Central memory CD4-positive, alpha-beta T cell (primary cell): ENCODE data around the gene CENPN.

Experiments used
- DNase-seq: peaks from one replicate; pipeline ENCODE4 v3.0.0; 2022
- total RNA-seq, 3 experiments: gene quantifications; one replicate each; lab custom pipeline; 2026; lab: John Stamatoyannopoulos, UW

Gene CENPN, protein sequence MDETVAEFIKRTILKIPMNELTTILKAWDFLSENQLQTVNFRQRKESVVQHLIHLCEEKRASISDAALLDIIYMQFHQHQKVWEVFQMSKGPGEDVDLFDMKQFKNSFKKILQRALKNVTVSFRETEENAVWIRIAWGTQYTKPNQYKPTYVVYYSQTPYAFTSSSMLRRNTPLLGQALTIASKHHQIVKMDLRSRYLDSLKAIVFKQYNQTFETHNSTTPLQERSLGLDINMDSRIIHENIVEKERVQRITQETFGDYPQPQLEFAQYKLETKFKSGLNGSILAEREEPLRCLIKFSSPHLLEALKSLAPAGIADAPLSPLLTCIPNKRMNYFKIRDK
- total RNA-seq, result 4.9 to 46.1 (median 10.0) reads per million in 3 experiments

DNA sequence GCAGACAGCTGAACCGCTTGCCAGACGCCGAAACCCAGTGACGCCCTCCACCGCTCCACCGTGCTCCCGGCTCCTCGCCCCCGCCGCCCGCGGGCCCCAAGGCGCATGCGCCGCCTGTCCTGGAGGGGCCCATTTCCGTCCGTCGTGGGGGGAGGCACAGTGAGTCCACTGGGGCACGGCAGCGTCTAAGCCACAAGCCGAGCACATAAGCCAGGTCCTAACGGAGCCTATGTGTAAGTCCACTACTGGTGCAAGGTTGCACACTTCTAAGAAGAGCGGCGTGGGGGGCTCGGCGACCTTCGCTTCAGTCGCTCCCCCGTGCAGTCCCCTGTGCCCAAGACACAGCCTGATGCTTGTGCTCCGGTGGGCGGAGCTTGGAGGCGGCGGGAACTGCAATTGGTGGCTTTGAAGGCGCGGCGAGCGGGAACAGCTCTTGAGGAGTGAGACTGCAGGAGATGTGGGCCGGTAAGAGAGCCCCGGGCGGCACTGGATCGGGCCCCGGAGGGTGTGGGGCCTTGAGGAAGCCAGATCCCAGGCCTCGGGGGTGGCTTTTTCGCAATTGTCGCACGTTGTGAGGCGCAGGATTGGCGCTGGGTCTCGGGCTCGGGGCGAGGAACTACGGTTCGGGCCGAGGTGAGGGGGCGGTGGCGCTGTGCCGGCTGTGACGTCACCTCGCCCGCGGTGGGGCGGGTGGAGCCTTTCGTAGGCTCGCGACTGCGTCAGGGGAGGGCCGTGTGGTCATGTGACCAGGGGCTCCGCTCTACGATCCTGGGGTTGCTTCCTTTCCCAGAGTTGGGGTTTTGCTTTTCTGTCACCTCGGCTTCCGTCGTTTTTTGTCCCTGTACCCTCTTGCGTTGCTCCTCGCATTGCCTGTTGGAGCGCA, at the start of gene CENPN, which contains the start of gene CMC2:
TSS of gene CENPN (plus strand) at position 402 of the 883 bp plus-strand sequence. CDS start 4,726 bp downstream, outside the sequence.
TSS of gene CMC2 (minus strand) at position 73 of the 883 bp plus-strand sequence. CDS start 9,491 bp downstream, outside the sequence.
- peak; percentile 99 for DNase-seq

DNA sequence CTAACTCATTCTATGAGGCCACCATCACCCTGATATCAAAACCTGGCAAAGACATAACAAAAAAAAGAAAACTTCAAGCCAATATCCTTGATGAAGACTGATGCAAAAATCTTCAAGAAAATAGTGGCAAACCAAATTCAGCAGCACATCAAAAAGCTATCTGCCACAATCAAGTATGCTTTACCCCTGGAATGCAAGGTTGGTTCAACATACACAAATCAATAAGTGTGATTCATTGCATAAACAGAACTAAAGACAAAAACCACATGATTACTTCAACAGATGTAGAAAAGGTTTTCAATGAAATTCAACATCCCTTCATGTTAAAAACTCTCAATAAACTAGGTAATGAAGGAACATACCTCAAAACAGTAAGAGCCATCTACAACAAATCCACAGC, 48.7 kb upstream of the CENPN start:
- no peak for DNase-seq

DNA sequence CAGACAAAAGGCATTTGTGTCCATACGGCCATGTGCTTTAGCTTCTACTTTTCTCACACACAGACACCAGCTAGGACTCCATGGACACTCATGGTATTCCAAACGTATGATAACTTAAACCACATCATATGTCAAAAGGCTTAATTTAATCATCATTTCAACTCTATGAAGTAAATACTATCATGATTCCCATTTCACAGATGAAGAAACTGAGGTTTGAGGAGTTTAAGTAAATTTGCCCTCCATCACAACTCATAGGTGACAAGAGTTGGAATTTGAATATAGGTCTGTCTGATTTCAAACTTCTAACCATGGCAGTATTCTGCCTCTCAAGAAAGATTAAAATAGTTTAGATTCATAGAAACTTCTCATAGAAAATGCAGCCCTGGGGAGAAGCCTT, 44.1 kb upstream of the CENPN start:
- no peak for DNase-seq

DNA sequence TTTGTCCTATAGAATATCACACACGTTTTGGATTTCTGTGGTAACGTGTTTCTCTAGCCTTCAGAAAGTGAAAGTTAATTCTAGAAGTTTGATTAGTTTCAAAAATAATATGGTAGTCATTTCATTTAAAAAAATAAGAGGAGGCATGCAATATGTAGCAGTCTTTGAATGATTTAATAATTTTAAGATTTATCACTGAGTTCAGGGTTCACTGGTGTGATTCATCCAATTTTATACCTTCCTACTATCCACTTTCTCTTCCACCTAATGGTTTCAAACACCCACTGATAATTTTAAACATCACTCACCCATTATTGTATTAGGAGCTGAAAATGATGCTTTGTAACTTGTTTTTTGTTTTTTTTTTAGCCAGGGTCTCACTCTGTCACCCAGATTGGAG, 42.7 kb upstream of the CENPN start:
- no peak for DNase-seq

DNA sequence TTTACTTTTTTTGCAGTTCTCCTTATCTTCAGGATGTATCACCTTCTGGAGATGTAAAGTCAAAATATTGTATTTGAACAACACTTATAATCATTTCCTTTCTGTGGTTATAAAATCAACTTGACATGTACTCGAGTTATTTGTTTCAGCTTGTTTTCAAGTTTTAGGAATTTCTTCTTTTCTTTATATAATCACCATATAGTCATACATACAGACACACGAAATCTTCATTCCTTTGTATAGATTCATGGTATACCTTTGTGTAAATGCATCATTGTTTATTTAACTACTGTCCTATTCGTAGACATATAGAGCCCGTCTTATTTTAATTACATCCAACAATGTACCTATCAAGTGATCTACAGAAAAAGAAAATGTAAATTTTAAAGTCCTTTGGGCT, 40.4 kb upstream of the CENPN start:
- no peak for DNase-seq

DNA sequence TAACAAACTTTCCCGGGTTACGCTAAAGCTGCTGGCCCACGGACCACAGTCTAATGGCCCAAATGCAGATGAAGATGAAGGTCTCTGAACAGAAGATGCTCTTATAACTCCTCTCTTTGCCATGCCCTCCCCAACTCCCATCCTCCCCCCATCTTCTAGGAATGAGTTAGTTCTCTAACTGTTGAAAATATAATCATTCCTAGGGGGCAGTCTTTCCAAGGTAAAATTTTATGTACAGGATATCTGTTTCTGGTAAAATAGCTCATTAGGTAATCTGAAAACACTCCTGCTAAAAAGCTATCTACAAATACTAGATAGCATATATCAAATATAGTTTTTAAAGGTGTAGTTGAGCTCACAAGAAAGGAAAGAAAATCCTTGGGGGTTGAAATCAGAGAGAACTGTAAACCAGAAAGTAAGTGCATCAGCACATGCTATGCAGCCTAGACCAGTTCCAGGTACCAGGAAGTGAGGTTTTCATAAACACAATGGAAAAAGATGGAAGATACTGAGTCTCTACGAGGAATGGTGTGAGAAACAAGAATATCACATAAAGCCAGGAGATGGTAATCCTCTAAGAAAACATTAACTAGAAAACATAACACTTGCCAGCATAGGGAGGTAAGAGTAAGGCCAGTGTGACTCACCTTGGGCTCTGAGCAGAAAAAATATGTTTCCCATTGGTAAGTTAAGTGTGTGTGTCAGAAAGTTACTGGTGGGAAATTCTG, 38.5 kb upstream of the CENPN start:
- no peak for DNase-seq

DNA sequence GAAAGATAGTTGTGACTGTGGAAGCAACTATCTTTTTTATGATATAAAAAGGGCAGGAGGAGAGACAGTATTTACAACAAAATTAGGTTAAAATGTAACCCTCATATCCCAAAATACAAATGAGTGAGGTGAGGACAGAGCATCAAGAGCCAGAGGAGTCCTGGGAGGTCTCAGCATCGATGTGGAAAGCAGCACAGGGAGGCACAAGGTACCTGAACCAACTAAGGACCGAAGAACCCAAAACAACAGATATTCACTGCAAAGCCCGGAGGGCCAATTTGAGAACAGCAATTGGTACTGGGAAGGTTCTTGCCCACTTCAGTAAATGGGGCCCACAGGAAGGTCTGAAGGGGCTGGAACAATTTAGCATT, 37.9 kb upstream of the CENPN start:
- DNase-seq, result no peak

DNA sequence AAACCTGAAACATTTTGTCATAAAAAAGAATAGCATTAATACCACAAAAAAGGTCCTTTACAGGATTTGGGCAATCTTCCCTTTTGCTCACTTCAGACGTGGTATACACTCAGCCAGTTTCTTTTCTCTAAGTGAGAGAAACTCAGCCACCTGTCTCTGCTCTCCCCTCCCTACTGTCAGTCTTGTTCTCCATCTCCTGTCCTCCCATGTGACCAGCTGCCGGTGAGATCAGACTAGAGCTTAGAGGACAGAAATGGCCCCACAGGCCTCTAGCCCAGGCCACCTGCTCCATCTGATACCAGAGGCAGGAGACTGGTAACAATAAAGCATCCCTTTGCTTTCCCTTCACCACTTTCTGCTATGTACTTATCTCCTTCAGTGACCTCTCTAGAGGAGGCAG, 35.2 kb upstream of the CENPN start:
- DNase-seq, result no peak

DNA sequence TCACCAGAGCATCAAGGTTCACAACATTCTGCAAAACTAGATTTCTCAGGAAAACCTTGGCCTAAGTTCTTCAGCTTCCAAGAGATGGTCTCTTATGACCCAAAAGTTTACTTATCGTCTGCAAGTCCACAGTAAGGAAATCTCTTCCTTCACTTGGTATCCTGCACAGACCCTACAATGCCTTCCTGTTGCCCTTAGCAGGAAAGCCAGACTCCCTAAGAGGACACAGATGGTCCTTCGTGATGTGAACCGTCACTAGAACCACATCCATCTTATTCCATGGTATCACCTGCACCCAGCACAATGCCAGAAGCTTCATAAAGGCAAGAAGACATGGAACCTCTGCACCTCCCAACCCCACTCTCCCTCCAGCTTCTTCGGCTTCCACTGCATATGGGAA, 34.4 kb upstream of the CENPN start:
- DNase-seq, result no peak

DNA sequence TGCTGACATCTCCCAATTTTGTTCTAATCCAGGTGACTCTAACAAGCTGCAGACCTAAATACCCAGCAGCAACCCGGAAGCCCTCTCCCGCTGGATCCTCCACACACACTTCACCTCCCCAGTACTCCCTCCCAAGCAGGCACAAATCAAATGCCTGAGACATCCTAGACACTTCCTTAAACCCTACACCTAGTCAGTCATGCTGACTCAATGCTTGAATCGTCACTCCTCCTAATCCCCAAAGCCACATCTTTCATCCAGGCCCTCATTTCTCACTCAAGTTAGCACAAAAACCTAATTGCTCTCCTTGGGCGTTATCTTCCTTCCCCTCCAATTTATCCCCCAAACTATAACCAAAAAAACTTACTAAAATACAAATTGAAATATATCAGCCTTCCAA, 33.0 kb upstream of the CENPN start:
- no peak for DNase-seq

DNA sequence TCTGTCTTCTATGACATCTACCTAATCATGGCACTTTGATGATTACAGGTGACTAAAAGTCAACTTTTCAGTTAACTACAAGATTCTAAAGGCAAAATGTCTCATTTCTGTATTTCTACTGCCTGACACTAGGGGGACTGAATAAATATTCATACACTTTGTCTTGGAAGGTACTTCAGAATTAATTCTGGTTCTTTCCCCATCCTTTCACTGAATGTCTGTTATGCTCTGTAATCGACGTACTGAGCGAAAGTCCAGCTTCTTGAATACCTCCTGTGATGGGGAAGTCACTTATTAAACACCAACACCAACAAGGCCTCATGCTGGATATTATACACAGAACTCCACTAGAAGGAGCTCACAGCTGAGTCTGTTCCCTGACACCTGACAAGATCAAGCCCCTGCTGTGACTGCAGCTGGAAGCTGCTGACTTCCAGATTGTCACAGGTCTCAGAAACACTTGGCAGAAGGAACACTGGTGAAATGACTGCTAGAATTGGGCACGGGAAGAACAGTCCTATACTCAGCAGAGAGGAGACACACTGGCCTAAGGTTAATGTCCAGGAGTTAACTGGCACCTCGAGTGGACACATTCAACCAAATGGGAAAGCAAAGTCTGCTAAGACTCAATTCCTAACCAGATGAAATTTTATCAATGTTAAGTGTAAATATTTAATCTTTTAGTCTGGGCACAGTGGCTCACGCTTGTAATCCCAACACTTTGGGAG, 32.2 kb upstream of the CENPN start:
- no peak for DNase-seq

DNA sequence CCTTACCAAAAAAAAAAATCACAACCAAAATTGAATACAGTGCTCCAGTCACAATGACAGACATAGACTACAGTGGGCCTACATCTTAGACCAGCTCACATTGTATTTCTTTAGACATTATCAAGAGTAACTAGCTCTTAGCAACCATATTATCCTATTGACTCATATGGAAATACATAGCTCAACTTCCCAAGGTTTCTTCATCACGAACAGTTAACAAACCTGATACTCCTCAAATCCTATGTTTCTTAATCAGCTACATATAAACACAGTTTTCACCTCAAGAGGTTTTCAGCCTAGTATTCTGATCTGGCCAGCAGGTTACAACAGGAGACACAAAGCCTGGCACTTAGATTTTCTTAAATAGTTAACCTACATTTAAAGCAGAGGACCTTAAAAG, 30.1 kb upstream of the CENPN start:
- DNase-seq, result no peak

DNA sequence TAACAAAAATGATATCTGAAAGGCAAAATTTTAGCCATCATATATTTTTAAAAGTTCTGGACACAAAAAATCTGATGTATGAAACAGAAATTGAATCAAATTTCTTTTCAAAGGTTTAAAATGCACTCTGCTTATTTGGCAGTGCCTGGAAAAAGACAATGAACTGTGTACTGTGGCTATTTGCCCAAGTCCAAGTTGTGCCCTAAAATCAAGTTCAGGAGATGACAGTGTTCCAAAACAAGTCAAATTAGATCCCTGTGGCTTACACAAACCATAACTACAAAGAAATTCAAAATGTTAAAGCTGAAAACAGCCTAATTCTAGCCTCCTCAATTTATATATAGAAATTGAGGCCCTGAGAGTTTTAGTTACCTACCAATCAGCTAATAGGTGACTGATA, 25.9 kb upstream of the CENPN start:
- no peak for DNase-seq

DNA sequence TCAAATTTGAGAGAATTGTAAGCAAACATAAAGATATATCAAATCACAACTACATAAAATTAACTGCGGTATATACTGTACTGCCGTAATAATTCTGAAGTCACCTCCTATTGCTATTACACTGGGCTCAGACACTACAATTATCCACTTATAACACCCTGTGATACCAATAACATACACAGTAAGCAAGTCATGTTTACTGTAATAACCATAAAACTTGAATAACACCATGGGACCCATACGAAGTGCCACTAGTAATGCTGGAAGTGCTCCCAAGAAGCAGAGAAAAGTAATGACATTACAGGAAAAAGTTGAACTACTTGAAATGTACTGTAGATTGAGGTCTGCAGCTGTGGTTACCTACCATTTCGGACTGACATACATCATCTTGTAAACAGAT, 24.4 kb upstream of the CENPN start:
- no peak for DNase-seq

DNA sequence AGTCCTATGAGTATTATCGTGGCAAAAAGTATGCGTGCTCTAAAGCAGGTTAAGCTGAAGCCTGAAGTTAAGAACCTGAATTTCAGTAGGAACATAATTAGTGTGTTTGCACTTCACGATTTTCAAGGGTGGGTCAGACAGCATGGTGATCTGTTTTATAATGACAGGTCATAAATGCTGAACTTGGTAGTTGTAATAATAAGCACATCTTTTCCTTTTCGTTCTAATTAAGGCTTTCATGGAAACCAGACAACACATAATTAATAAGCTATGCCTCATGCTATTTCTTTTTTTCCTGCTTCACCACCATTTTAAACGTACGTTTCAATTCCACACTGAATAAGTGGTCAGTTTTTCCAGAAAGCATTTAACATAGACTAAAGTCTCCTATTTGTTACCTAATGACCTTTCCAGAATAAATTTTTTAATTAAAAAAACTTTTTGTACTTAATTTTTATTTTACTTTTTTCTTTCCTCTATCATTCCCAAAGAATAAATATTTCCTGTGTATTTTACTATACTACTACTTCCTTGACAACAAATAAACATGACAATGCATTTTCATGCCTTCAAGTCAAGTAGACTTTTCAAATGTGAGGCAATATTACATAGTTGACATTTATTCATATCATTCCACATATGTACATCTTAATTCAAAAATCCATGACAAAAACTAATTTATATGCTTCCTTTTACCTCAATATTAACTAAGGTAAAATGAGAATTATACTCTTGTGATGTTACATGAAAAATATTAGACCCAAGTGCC, 22.7 kb upstream of the CENPN start:
- no peak for DNase-seq

DNA sequence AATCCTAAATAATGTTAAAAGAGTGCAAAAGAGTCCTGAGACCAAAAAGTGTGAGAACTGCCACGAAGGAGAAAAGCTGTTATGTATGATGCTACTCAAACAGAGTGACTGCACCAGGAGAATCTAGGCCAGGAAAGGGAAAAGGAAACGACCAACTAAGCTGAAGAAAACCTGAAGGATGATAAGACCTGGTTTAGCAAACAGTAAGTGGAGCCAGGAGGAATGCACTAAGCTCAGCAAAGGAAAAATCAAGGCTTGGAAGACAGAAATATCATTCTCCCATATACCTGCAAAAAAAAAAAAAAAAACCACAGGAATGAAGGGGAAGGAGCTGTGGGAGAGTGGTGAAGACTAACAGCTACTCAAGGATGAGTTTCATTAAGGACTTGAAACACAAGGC, 21.4 kb upstream of the CENPN start:
- no peak for DNase-seq

DNA sequence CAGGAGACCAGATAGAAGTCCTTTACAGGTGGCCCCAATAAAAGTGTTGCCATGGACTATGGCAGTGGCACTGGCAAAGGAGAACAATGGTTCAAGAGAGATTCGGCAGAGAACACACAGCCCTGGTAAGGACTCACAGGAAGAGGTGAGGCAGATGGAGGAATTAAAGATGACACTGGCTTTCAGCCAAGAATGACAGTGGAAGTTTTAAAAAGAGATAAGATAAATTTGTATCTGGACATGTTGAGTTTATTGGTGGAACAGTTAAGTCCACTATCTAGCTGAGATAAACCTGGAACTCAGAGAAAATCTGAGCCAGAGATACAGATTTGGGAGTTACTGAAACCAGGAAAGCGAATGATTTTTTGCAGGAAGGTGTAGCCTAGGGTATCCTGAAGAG, 20.5 kb upstream of the CENPN start:
- no peak for DNase-seq

DNA sequence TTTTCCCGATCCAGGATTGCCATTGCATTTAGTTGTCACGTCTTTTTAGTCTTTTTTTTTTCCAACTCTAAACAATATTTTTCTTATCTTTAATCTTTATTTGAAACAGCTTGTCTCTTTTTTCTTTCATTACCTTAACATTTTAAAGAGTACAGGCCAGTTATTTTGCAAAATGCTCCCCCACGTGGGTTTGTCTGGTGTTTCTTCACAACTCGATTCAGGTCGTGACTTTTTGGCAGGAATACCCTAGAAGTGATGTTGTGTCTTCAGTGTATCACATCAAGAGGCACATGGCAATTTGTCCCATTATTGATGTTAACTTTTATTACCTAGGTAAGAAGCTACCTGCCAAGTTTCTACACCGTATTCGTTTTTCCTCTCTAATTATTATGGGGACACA, 18.3 kb upstream of the CENPN start:
- DNase-seq, result no peak

DNA sequence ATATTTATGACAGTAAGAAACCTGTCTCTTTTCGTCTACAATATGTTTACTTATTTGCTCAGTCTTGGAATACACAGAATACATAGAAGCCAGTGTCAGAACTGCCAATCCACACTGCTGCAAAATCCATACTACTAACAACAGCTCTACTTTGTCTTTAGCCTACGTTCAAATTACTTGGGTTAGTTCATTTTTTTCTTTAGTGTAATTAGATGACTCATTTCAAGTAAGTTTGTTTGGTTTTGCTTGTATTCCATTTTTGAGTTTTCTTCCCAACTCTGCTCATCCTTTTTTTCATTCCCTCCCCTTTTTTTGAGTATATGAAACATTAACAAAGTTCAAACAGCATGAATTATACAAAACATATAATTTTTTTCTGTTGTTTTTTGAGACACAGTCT, 17.2 kb upstream of the CENPN start:
- no peak for DNase-seq

DNA sequence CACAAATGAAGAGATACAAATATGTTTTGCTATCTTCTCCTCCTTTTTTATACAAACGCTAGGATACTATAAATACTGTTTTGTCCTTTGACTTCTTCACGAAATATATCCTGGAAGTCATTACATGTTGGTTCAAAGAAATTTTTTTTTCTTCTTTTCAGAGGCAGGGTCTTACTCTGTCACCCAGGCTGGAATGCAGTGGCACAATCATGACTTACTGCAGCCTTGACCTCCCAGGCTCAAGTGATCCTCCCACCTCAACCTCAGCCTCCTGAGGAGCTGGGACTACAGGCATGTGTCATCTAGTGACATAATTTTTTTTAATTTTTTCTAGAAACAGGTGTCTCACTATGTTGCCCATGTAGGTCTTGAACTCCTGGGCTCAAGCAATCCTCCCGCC, 16.4 kb upstream of the CENPN start:
- DNase-seq, result no peak

DNA sequence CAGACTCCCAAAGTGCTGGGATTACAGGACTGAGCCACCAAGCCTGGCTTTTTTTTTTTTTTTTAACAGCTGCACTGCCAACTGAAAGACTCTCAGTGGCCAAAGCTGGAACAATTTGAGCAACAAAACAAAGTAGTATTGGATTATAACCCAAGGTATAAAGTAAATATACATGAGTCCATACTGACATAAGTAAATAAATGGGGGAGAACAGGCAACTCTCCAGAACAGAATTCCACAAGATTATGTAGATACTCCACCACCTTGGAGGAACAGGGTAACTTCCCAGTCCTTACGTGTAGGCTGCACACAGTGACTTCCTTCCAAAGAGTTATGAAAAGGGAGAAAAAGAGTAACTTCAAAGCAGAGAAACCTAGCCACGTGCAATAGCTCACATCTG, 16.0 kb upstream of the CENPN start:
- DNase-seq, result no peak
